HTR-8/SVneo (cell line): Measurements from ENCODE around the gene TBC1D21.

Source experiments
- DNase-seq: peaks from one replicate; pipeline ENCODE4 v3.0.0; 2011; ENCODE audit warnings: low spot score, mixed read lengths; ENCODE audit not compliant: insufficient read length
- FAIRE-seq: peaks from 2 replicates; lab custom pipeline; 2011; peaks lifted over from hg19 to GRCh38; lab: Jason Lieb, UNC

The TBC1D21 gene

DNA sequence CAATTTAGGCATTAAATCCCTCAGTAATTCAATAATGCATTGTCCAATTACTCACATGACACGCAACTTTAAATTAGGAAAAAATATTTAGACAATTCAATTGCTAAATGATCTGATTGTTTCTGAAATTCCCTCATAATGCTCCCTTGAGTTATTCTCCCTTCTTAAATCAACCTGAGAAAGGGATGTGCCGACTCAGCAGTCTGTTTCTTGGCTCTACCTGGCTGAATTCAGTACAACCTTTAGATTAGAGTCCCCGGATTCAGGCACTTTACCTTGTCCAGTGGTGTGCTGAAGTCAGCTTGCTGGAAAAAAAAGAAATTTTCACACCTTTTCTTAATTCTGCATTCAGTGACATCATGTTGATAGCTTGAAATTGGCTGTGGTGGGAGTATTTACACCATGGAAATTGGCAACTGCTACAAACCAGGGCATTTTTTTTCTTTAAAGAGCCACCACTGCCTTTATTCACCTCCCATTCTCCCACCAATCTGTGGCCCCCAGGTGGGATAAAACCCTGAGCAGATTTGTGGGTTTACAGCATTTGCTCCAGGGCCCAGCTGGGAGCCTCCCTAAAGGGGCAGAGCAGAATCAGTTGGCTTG is 32.0 kb downstream of the TBC1D21 start:
- FAIRE-seq (no peak), DNase-seq (no peak)

DNA sequence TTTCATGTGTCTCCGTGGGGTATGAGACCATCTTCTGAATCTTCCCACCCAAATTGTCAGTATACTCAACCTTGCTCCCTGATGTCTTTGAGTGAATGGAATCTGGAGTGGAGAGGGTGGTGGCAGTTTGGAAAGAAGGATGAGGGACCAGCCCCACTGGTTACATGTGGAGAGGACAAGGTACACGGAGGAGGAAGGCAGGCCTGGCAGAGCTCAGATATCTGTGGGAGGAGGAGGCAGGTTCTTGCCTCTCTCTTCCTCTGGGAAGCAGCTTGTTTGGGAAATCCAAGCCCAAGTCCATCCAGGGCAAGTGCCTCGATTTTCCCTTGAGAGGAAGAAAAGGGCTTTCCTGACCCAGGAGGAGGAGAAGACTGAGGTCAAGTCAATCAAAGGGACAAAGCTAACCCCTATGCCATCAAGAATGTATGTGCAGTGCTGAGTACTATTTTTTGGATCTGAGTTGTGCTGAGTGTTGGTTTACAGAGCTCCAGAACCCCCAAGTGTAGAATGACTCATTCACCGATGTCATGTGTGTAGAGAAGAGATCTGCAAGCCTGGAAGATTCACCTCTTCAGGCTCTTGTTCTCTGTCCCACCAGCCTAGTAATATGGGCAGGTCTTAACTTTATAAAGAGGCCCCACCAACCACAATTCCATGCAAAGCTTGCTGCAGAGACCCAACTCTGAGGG is 33.1 kb downstream of the TBC1D21 start:
- no peak for FAIRE-seq

GRCh38 chr15:73907035-73907408 is 33.7 kb downstream of the TBC1D21 start:
- DNase-seq (no peak), FAIRE-seq (no peak)

More for the DNA sequence above, 33.1 kb downstream of the TBC1D21 start:
- no peak for DNase-seq

DNA sequence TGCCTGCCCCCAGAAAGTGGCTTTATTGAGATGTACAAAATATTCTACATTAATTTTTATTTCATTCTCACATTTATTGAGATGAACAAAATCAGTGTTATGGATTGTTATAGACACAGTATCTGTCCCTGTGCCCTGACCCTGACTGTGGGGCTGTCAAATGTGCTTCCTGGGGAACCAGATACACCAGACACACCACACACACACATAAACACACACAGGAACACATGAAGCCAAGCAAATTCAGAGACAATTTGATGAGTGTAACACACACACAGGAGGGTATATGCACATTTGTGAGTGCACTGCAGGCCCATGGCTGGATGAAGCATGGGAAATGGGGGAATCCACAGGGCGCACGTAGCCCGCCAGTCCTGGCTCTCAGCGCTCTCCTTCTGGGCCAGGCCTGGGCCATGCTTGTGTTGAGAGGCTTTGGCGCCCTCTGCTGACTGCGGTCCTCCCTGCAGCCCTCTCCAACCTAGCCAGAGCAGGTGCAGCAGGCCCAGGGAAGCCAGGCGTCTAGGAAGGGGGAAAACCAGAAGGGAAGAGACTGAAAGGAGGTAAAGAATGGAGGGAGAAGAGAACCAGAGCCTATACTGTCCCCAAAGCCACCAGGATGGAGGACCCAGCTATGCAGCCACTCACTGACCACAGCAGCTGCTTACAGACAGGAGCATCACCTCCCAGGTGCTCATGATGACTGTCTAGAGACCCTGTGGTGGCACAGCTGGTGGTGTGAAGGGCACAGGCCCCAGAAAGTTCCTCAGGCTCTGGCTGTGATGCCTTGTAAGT is 34.9 kb downstream of the TBC1D21 start:
- peak; percentile 67 for FAIRE-seq
- peak; percentile 67 for DNase-seq

- DNase-seq (no peak), FAIRE-seq (no peak)
Observed at GRCh38 chr15:73908822-73909122, 35.4 kb downstream of the TBC1D21 start.

GRCh38 chr15:73909651-73910050 is 36.3 kb downstream of the TBC1D21 start:
- DNase-seq (no peak), FAIRE-seq (no peak)

DNA sequence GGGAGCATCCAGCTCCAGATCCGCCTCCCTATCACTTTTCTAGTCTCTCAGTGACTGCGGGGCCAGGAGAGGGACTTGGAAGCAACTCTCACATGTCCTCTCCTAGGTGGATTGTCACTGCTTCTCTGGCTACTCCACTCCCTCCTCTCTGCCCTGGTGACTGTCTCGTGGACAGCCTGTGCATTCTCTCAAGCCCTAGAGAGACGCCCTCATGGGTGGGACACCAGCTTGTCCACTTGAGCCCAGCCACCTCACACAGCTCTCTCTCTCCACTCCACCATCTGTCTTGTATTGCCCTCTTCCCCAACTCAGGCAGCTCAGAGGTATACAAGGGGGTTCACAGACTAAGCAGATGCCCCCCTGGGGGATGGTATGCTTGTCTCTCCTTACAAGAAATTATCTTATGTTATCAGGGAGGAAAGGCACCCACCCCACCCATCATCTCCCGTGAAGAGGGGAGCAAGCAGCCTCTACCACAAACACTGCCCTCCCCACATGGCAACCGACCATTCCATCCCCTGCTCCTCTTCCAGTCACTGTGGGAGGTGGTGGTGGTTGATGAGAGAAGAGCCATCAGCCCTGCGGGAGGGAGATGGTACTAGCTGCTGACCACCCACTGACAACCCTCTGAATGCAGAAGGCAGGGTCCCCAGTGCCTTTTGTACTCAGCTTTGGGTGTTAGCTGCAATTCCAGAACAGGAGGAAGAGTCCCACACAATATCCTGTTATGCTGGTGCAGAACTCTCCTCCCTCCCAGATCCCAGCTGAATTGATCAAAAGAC is 37.3 kb downstream of the TBC1D21 start:
- DNase-seq (no peak), FAIRE-seq (no peak)

DNA sequence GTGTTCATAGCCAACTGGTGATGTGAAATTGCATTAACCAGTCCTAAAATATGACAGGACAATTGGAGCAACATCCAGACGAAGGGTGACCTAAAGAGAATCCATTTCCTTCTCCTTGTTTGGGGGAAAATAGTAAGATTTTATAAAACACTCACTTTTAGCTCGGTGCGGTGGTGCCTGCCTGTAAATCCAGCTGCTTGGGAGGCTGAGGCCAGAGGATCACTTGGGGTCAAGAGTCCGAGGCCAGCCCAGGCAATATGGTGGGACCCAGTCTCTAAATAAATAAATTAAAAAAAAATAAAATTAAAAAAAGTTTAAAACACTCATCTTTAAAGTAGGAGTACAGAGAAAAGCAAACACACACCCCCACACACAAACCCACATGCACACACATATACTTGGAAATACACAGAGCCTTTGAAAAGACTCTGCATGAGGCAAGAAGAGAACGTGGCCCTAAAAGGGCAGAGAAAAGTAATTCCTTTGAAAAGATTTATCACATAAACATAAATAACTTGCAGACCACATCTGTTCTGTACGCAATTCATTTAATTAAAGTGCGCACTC is 38.7 kb downstream of the TBC1D21 start:
- DNase-seq = no peak
- no peak for FAIRE-seq

DNA sequence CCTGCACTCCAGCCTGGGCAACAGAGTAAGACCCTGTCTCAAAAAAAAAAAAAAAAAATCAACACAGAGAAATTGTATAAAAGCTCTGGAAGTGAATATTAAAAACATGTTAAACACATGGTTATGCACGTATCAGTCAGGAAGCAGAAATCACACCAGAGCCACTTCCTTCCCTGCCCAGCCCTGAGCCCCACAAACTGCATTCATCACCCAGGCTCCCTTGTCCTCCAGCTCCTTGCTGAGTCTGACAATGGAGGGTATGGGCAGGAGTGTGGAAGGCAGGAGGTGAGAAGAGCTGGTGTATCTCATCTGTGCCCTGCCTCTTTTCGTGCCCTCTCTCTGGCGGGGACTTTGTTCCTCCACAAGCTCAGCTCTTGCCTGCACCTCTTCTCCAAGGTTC is 40.8 kb downstream of the TBC1D21 start:
- no peak for FAIRE-seq

DNA sequence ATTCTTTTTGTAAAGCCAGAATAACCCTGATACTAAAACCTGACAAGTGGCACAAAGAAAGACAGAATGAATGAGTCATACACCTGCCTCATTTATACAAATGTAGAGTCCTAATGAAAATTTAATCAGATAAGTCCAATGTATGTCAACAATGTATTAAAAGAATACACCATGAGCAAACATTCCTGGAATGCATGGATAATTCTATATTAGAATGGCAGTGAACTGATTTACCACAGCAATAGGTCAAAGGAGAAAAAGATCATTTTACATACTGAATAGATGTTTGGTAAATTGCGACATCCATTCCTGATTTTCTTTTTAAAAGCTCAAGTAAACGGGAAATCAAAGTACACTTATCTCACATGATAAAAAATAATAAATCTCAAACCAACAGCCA is 41.7 kb downstream of the TBC1D21 start:
- DNase-seq = no peak
- no peak for FAIRE-seq

More for the DNA sequence above, 40.8 kb downstream of the TBC1D21 start:
- DNase-seq = no peak

DNA sequence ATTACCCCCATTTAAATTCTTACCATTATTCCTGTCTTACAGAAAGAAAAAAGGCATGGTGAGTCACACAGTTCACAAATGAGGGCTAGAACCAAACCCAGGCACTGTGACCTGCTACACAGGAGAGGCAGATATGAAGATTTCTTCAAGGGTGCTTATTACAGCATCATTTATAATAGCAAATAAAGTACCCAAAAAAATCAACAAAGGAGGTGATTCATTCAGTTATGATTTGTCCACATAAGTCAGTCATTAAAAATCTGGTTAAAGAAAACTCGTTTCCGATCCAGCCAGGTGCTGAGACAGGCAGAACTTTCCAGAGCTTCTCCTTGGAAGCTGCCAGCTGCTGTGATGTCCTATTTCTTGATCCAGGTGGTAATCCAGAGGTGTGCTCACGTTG is 45.4 kb downstream of the TBC1D21 start:
- no peak for FAIRE-seq
- DNase-seq = no peak

DNA sequence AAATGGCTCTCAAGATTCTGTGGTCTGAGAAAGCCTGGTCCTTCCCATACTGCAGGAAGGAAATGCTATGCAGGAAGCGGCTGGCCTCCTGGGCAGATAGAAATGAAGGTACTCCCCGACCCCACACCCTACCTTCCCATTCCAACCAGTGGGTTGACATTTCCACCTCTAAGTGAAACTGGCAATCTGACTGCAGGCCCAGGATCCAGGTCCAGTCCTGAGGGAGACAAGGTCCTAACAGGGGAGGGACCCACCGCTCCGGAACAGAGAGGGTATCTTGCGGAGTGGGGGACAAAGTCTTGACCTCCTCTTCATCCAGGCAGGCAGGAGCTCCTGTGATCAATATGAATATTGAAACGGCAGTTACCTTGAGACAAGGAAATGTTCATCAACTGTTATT is 46.3 kb downstream of the TBC1D21 start:
- FAIRE-seq = no peak
- no peak for DNase-seq

DNA sequence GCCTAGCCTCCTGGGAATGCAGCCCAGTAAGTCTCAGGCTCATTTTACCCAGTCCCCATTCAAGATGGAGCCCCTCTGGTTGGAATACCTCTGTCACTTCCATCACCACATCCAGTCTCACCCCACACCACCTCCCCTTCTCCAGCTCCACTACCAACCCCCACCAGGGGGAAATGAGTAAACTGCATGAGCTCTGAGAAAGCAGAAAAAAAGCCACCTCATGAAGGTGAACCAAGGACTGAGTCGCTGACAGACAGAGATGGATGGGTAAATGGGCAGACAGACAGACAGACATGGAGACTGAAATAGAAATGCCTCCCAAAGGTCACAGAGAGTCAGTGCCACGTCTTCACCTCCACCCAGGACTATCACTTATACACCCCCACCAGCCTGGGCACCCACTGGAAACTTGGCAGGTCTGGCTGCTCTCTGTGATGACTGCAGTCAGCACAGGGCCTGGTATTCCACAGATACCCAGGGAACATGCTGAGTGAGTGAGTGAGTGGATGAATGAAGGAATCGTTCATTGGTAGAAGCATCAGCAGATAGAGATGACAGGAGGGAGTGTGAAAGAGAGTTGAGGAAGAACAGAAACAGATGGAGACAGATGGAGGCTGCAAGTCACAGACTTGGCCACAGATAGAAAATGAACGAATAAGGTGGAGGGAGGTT is 48.0 kb downstream of the TBC1D21 start:
- no peak for FAIRE-seq
- no peak for DNase-seq

- DNase-seq (peak; percentile 56), FAIRE-seq (no peak)
Observed at GRCh38 chr15:73922186-73923151, 49.1 kb downstream of the TBC1D21 start.

- FAIRE-seq (no peak), DNase-seq (no peak)
Observed at GRCh38 chr15:73923156-73923487, 49.8 kb downstream of the TBC1D21 start.

- DNase-seq = no peak
- FAIRE-seq = no peak
Observed at GRCh38 chr15:73923488-73924164, 50.3 kb downstream of the TBC1D21 start.

GRCh38 chr15:73924171-73924921 is 51.0 kb downstream of the TBC1D21 start:
- DNase-seq (peak; percentile 78), FAIRE-seq (peak; percentile 20)

DNA sequence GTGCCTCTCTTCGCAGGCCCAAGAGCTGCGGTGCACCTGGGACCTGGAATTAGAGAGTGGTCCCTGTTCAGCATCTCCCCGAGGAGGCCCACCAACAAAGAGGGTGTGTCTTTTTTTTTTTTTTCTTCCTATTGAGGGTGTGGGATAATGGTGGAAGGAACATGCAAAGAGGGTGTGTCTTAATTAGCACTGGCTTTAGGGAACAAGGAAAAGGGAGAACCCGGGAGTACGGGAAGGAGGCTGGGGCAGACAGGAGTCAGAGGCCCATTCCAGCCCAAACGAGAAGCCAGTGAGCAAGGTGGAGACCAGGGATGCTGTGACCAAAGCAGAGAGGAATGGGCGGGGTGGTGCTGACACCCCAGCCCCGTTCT is 52.5 kb downstream of the TBC1D21 start:
- no peak for FAIRE-seq
- no peak for DNase-seq
